GM12891 (cell line): ENCODE measurements around the gene CELSR1.

Experiments
- PAX5 ChIP-seq: IDR thresholded peaks from 2 replicates; pipeline ENCODE4 v1.6.1; 2011; ENCODE audit warnings: low read length, moderate library complexity, mild to moderate bottlenecking; ENCODE audit not compliant: insufficient read depth, severe bottlenecking
- POLR2A ChIP-seq: IDR thresholded peaks from 2 replicates; pipeline ENCODE4 v1.6.1; 2011; ENCODE audit warnings: low read depth, low read length, control low read depth
- POLR2AphosphoS5 ChIP-seq: IDR thresholded peaks from 2 replicates; pipeline ENCODE4 v1.6.1; 2011; ENCODE audit warnings: low read depth, low read length, control low read depth
- SPI1 ChIP-seq: IDR thresholded peaks from 2 replicates; pipeline ENCODE4 v1.6.1; 2011; ENCODE audit warnings: low read depth, low read length, control low read depth
- TAF1 ChIP-seq: IDR thresholded peaks from 2 replicates; pipeline ENCODE4 v1.6.1; 2011; ENCODE audit warnings: low read depth, low read length, control low read depth

GRCh38 chr22:46351131-46351735 lies 186.2 kb downstream of the CELSR1 start:
- TF ChIP-seq TAF1 (no peak), POLR2A (no peak), POLR2AphosphoS5 (no peak), PAX5 (no peak), SPI1 (no peak)
